GM18526 (cell line): ENCODE results near the gene ITPRIP.

Source experiments
- POLR2A ChIP-seq: IDR thresholded peaks from 3 replicates; pipeline ENCODE4 v1.6.1; 2011; ENCODE audit not compliant: insufficient read length; ENCODE audit errors: extremely low read depth

The ITPRIP gene

GRCh38 chr10:104293781-104294321, 44.4 kb downstream of the ITPRIP start:
- TF ChIP-seq POLR2A = no peak

- TF ChIP-seq POLR2A = no peak
Measured at GRCh38 chr10:104293011-104293410, 45.3 kb downstream of the ITPRIP start.

GRCh38 chr10:104291439-104291951, 46.8 kb downstream of the ITPRIP start:
- TF ChIP-seq POLR2A = no peak

- TF ChIP-seq POLR2A = no peak
Measured at GRCh38 chr10:104288355-104288754, 49.9 kb downstream of the ITPRIP start.

GRCh38 chr10:104286939-104287338, 51.3 kb downstream of the ITPRIP start:
- no peak for TF ChIP-seq POLR2A

GRCh38 chr10:104284846-104285245, 53.4 kb downstream of the ITPRIP start:
- no peak for TF ChIP-seq POLR2A

- no peak for TF ChIP-seq POLR2A
Measured at GRCh38 chr10:104281694-104282093, 56.6 kb downstream of the ITPRIP start.

GRCh38 chr10:104279550-104280259, 58.6 kb downstream of the ITPRIP start:
- no peak for TF ChIP-seq POLR2A

GRCh38 chr10:104277785-104278184, 60.5 kb downstream of the ITPRIP start:
- no peak for TF ChIP-seq POLR2A

- no peak for TF ChIP-seq POLR2A
Measured at GRCh38 chr10:104276192-104276591, 62.1 kb downstream of the ITPRIP start.

- no peak for TF ChIP-seq POLR2A
Measured at GRCh38 chr10:104274762-104275721, 63.2 kb downstream of the ITPRIP start.

- TF ChIP-seq POLR2A = no peak
Measured at GRCh38 chr10:104273899-104274575, 64.2 kb downstream of the ITPRIP start.

- TF ChIP-seq POLR2A = no peak
Measured at GRCh38 chr10:104273286-104273685, 65.0 kb downstream of the ITPRIP start.

- TF ChIP-seq POLR2A = peak; percentile 86
Measured at GRCh38 chr10:104268713-104269645, 69.3 kb downstream of the ITPRIP start, which contains the start of gene GSTO2. GSTO2 (plus strand) TSS chr10:104269184; CDS start chr10:104274916, 5,732 bp downstream.

GRCh38 chr10:104268405-104268712, 69.9 kb downstream of the ITPRIP start:
- no peak for TF ChIP-seq POLR2A
